Sigmoid colon (tissue), 4 donors: ENCODE measurements around the gene MALAT1.
"Not testable (repeated sequence)": the region's sequence is repeated elsewhere in the genome, so short reads cannot be mapped to it uniquely, and the experiment has no call there.

Experiments used
- CTCF ChIP-seq, 4 experiments: fragments of 450-650 bp in 3 of 4; fragments of 200-600 bp in 1 of 4; IDR thresholded peaks; one replicate each; pipeline ENCODE4 v1.5.1; 2016 to 2019; ENCODE audit warnings: antibody characterized with exemption in 4 of 4, mild to moderate bottlenecking in 3 of 4, moderate library complexity in 2 of 4
- EP300 ChIP-seq, 4 donors: sonication (generic); formaldehyde crosslinking; IDR thresholded peaks; one replicate each; pipeline ENCODE4 v1.6.1; 2017; ENCODE audit warnings: antibody characterized with exemption in 4 of 4
- POLR2A ChIP-seq, 2 donors: fragments of 450-650 bp; IDR thresholded peaks; one replicate each; pipeline ENCODE4 v1.6.1; 2016; ENCODE audit warnings: antibody characterized with exemption in 2 of 2, mild to moderate bottlenecking in 2 of 2, moderate library complexity in 2 of 2
- POLR2AphosphoS5 ChIP-seq, 4 donors: sonication (generic); formaldehyde crosslinking; IDR thresholded peaks; one replicate each; pipeline ENCODE4 v1.6.1; 2017; ENCODE audit warnings: antibody characterized with exemption in 4 of 4

- not testable (repeated sequence) for TF ChIP-seq CTCF, POLR2A, EP300, POLR2AphosphoS5 (IDR thresholded peaks at IDR 0.05)
These were observed 24.1 kb downstream of the MALAT1 start for GRCh38 chr11:65522718-65523630.
